ENCODE results near the gene PCNX4. TPM values are rescaled to one million over a fixed set of nuclear protein-coding genes. Genes with fewer than 3 reads are reported as not detected.
A peak's percentile ranks its signal among the peaks of the same experiment; 100 is the strongest.
"Not testable (repeated sequence)": the region's sequence is repeated elsewhere in the genome, so short reads cannot be mapped to it uniquely, and the experiment has no call there.

PCNX4 gene
- 47.0 and 49.1 TPM in 2 replicates for total RNA-seq (2014; rRNA removed; shearing (Covaris generic))
- total RNA-seq (2022): 54.4 and 64.2 TPM in 2 replicates
- percentile 86 among the genes with signal in this experiment for Bru-seq, nascent RNA
- BruChase-seq, experiment 1, labeled RNA remaining after a 6-hour chase: percentile 78 among the genes with signal in this experiment
- percentile 89 among the genes with signal in this experiment for BruChase-seq, experiment 2, labeled RNA remaining after a 2-hour chase
- long read RNA-seq, full-length matches to known transcripts: 34 of 64 reads
- long read RNA-seq, partial matches to known transcripts: 5 of 64 reads
- long read RNA-seq, other reads (novel, unspliced or antisense): 25 of 64 reads

DNA sequence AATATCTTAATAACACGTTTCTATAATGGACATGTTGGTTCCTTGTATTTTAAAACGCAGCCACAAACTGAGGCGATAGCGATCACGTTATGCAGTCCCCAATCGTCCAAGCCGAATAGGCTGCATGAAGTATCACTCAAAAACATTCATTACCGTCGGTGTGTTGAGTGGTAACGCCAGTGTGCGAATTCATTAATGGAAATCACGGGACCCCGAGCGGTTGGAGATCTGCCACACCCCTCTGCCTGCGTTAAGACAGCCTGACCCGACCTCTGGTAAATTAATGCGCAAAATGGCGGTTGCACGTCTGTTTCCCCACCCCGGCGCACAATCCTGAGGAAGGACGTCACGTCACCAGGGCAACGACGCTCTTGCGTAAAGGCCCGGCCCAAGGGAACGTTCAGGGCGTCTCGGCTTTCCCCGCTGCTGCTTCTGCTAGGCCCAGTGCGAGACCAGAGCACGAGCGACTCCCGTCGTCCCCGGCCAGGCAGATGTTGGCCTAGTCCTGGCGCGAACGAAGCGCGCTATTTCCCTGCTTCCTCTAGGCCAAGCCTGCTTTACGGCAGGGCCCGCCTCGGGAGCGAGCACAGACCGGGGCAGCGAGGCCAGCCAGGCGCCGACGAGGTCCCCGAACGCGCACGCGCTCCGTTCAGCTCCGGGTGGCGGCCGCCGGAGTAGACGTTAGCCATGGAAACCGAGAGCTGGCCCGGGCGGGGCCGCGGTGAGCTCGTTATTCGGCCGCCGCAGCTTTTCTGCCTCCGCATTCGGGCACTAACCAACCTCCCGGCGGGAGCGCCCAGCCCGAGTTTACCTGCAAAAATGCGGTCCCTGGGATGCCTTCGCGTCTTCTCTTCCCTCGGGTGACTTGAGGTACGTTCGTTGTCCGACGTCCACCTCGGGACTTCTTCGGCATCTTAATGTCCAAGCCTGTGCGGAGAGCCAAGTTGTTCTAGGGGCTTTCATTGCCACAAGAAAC, at the start of gene PCNX4:
Gene PCNX4, plus strand, starts transcription at position 374 of the 976 bp plus-strand sequence. CDS start 15,716 bp downstream, outside the sequence.
- peak; percentile 99 for DNase-seq (ENCODE audit: low spot score)
- Histone ChIP-seq H3K36me3 (ENCODE audit: insufficient read depth, low read length) (peaks cover 11% of the 10 kb centered on the region), H3K9me3 (ENCODE audit: low read length) (no peaks in the 10 kb centered on the region), H3K9me2 (ENCODE audit: insufficient read depth, low read length) (no peaks in the 10 kb centered on the region), H3K4me1 (ENCODE audit: insufficient read depth, low read length, poor library complexity, severe bottlenecking) (peaks cover 33% of the 10 kb centered on the region), H2AFZ (ENCODE audit: low read length) (peak within 1 kb of the TSS; percentile 79), H3K4me3 (ENCODE audit: low read depth, low read length, poor library complexity, severe bottlenecking) (peak within 1 kb of the TSS; percentile 82), H4K20me1 (ENCODE audit: insufficient read depth, low read length) (peaks cover 25% of the 10 kb centered on the region; the same call in 1 of the 2 replicates), H3K27ac (ENCODE audit: low read depth, low read length, poor library complexity, severe bottlenecking) (peak within 1 kb of the TSS; percentile 86), H3K4me2 (ENCODE audit: low read length) (peak within 1 kb of the TSS; percentile 94), H3K79me2 (ENCODE audit: insufficient read depth, low read depth, low read length) (peaks cover 47% of the 10 kb centered on the region)
- TF ChIP-seq, protein P1, sequence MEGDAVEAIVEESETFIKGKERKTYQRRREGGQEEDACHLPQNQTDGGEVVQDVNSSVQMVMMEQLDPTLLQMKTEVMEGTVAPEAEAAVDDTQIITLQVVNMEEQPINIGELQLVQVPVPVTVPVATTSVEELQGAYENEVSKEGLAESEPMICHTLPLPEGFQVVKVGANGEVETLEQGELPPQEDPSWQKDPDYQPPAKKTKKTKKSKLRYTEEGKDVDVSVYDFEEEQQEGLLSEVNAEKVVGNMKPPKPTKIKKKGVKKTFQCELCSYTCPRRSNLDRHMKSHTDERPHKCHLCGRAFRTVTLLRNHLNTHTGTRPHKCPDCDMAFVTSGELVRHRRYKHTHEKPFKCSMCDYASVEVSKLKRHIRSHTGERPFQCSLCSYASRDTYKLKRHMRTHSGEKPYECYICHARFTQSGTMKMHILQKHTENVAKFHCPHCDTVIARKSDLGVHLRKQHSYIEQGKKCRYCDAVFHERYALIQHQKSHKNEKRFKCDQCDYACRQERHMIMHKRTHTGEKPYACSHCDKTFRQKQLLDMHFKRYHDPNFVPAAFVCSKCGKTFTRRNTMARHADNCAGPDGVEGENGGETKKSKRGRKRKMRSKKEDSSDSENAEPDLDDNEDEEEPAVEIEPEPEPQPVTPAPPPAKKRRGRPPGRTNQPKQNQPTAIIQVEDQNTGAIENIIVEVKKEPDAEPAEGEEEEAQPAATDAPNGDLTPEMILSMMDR (conservative IDR thresholded peaks at IDR 0.05; ENCODE audit: low read length): no peak
- no peak for TF ChIP-seq EZH2phosphoT487 (IDR thresholded peaks at IDR 0.05; ENCODE audit: borderline replicate concordance, low read depth, low read length)
- intact Hi-C loops (cut with micrococcal nuclease; ENCODE audit: unreplicated experiment): loop anchor here (1.0 to 5.0 kb wide), 7 partner anchors 73 to 255 kb away; partner anchors contain the start of genes DHRS7 and PPM1A
- ChIA-PET CTCF (ENCODE audit: unreplicated experiment) (interaction anchor here (0.6 kb wide), 1 partner anchor 478 kb away, joined by 5 read pairs; no protein-coding TSS in a partner anchor), POLR2A (interaction anchor here (0.6 to 5.0 kb wide), 11 partner anchors 10 to 236 kb away, joined by 3 to 26 read pairs (median 4); partner anchors contain the start of gene DHRS7)
- no TSS peak for BruUV-seq (replicated peaks)

DNA sequence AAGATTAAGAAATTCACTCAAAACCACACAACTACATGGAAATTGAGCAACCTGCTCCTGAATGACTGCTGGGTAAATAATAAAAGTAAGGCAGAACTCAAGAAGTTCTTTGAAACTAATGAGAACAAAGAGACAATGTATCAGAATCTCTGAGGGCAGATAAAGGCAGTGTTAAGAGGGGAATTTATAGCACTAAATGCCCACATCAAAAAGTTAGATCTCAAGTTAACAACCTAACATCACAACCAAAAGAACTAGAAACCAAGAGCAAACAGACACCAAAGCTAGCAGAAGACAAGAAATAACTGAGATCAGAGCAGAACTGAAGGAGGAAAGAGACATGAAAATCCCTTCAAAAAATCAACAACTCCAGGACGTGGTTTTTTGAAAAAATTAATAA, 43.7 kb upstream of the PCNX4 start:
- H2AFZ ChIP-seq (ENCODE audit: low read length); H3K79me2 ChIP-seq (ENCODE audit: insufficient read depth, low read depth, low read length); H3K4me2 ChIP-seq (ENCODE audit: low read length); H3K4me3 ChIP-seq (ENCODE audit: low read depth, low read length, poor library complexity, severe bottlenecking); H3K36me3 ChIP-seq (ENCODE audit: insufficient read depth, low read length); BruUV-seq (replicated peaks); H3K9me3 ChIP-seq (ENCODE audit: low read length); DNase-seq (ENCODE audit: low spot score); CTCF ChIA-PET (ENCODE audit: unreplicated experiment); H3K9me2 ChIP-seq (ENCODE audit: insufficient read depth, low read length); H3K27ac ChIP-seq (ENCODE audit: low read depth, low read length, poor library complexity, severe bottlenecking); H4K20me1 ChIP-seq (ENCODE audit: insufficient read depth, low read length); intact Hi-C loops (cut with micrococcal nuclease; ENCODE audit: unreplicated experiment); H3K4me1 ChIP-seq (ENCODE audit: insufficient read depth, low read length, poor library complexity, severe bottlenecking): not testable (repeated sequence)
- POLR2A ChIA-PET: interaction anchor here (0.7 kb wide), 1 partner anchor 223 kb away, joined by 3 read pairs; no protein-coding TSS in a partner anchor

DNA sequence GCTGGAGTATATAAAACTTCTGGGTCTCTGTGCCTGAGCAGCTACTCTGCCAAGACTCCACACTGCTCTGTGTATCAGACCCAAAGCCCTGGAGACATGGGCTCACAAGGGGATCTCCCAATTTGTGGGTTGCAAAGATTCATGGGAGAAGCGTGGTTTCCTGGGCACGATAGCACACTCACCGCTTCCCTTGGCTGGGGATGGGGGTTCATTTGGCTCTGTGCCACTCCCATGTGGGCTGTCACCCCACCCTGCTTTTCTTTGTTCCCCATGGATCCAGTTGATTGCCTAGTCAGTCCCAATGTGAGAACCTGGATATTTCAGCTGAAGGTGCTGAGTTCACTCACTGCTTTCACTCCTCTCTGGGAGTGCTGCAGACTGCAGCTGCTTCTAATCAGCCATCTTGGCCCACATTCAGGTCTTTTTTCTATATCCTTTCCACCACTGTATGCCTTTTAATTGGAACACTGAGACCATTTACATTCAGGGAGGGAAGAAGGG, 40.0 kb upstream of the PCNX4 start:
- no peak for DNase-seq (ENCODE audit: low spot score)
- Histone ChIP-seq H3K4me3 (ENCODE audit: low read depth, low read length, poor library complexity, severe bottlenecking) (no peak overlapping the region), H3K4me1 (ENCODE audit: insufficient read depth, low read length, poor library complexity, severe bottlenecking) (no peaks in the 10 kb centered on the region), H3K4me2 (ENCODE audit: low read length) (no peak overlapping the region), H3K27ac (ENCODE audit: low read depth, low read length, poor library complexity, severe bottlenecking) (no peak overlapping the region), H3K9me2 (ENCODE audit: insufficient read depth, low read length) (no peaks in the 10 kb centered on the region), H3K9me3 (ENCODE audit: low read length) (no peaks in the 10 kb centered on the region), H4K20me1 (ENCODE audit: insufficient read depth, low read length) (no peaks in the 10 kb centered on the region), H3K36me3 (ENCODE audit: insufficient read depth, low read length) (no peaks in the 10 kb centered on the region), H2AFZ (ENCODE audit: low read length) (no peak overlapping the region), H3K79me2 (ENCODE audit: insufficient read depth, low read depth, low read length) (no peaks in the 10 kb centered on the region)
- ChIA-PET POLR2A (no interaction called here), CTCF (ENCODE audit: unreplicated experiment) (no interaction called here)
- intact Hi-C loops (cut with micrococcal nuclease; ENCODE audit: unreplicated experiment): no loop called here
- TF ChIP-seq, protein P1 (conservative IDR thresholded peaks at IDR 0.05; ENCODE audit: low read length): no peak
- TF ChIP-seq EZH2phosphoT487 (IDR thresholded peaks at IDR 0.05; ENCODE audit: borderline replicate concordance, low read depth, low read length): no peak
- BruUV-seq (replicated peaks): no TSS peak

All from OCI-LY7 (cell line).